Ovary (tissue), 9 donors: ENCODE measurements around the gene ALX4. TPM values are rescaled to one million over a fixed set of nuclear protein-coding genes. Genes with fewer than 3 reads are reported as not detected.

Experiments used
- DNase-seq, 5 donors: peaks; one replicate each; pipeline ENCODE4 v3.0.0-alpha.2; 2019 to 2020
- H3K27ac ChIP-seq, 2 donors: fragments of 200-600 bp; one replicate each; pipeline versions ENCODE4 v1.5.1 to v1.8.0; 2019 to 2022
- H3K27me3 ChIP-seq: fragments of 200-600 bp; one replicate; pipeline ENCODE4 v1.8.0; 2022
- H3K36me3 ChIP-seq: fragments of 200-600 bp; sonication (generic); one replicate; pipeline ENCODE4 v1.5.1; 2019
- H3K4me1 ChIP-seq: one replicate; pipeline ENCODE4 v1.8.1; 2013; ENCODE audit warnings: mild to moderate bottlenecking, moderate library complexity; ENCODE audit not compliant: insufficient read depth
- H3K4me3 ChIP-seq: fragments of 200-600 bp; sonication (generic); one replicate; pipeline ENCODE4 v1.5.1; 2017
- H3K9me3 ChIP-seq, 2 donors: fragments of 200-600 bp in 1 of 2; sonication (generic) in 1 of 2; one replicate each; pipeline versions ENCODE4 v1.5.1 to v1.8.1; 2013 to 2019; ENCODE audit warnings: mild to moderate bottlenecking in 1 of 2, moderate library complexity in 1 of 2
- CTCF ChIP-seq, 3 donors: fragments of 450-650 bp in 2 of 3; fragments of 200-600 bp in 1 of 3; IDR thresholded peaks; one replicate each; pipeline versions ENCODE4 v1.5.1 to v1.8.0; 2016 to 2022; ENCODE audit warnings: antibody characterized with exemption in 3 of 3, mild to moderate bottlenecking in 1 of 3
- EP300 ChIP-seq: sonication (generic); formaldehyde crosslinking; IDR thresholded peaks from one replicate; pipeline ENCODE4 v1.6.1; 2017; ENCODE audit warnings: antibody characterized with exemption
- POLR2A ChIP-seq: fragments of 450-650 bp; IDR thresholded peaks from one replicate; pipeline ENCODE4 v1.6.1; 2017; ENCODE audit warnings: antibody characterized with exemption, mild to moderate bottlenecking, moderate library complexity
- WGBS, 3 donors: extraction: QIAGEN DNeasy Blood & Tissue Kit in 1 of 3; methylation state at CpG; one replicate each; pipeline versions ENCODE4 v1.1.5 to v1.1.7; 2013 to 2017; 5-methylcytosine and 5-hydroxymethylcytosine counted together
- intact Hi-C, 4 donors: fragments of 100-400 bp; cut with DNase I; formaldehyde crosslinking; loops; one replicate each; pipeline versions ENCODE4 v1.11.0 to v1.15.1; 2022 to 2023
- polyA plus RNA-seq, 2 donors: library from polyadenylated mRNA; stranded (reverse); fragments of 200-250 nt in 1 of 2; fragments of 350-450 nt in 1 of 2; fragmentation: Illumina TruSeq in 1 of 2; extraction: RNeasy Lipid Tissue Mini Kit (QIAGEN cat#74804) in 1 of 2; gene quantifications; one replicate each; pipeline ENCODE4 v1.2.3, GENCODE V29; 2013 to 2014
- total RNA-seq, 7 donors: library from RNA; depleted of rRNA in 2 of 7; stranded (reverse); fragments of >200 nt in 2 of 7; fragmentation: NEBNext Ultra II Directional in 3 of 7; extraction: Animal tissue kit (Norgen Biotek cat#: 25700) in 3 of 7; gene quantifications; one replicate each; pipeline versions ENCODE4 v1.1.0 to v1.2.4, GENCODE V29; 2016 to 2023
- donor health status: DM: no; HTN: no; CAD: no; lungs with moderate emphysema.
- donor health status: DM: no; HTN: no; CAD: no.
- donor health status: Bipolar disorder and iron deficiency.
- donor health status: DM: yes; HTN: yes; CAD: no.
- donor health status: DM: no; HTN: no; CAD: no.
- donor health status: DM: yes; HTN: yes; CAD: no.

The ALX4 gene
- total and polyA plus RNA-seq, 9 donors, result 0.01 to 0.18 (median 0.05) TPM; not detected in 4

DNA sequence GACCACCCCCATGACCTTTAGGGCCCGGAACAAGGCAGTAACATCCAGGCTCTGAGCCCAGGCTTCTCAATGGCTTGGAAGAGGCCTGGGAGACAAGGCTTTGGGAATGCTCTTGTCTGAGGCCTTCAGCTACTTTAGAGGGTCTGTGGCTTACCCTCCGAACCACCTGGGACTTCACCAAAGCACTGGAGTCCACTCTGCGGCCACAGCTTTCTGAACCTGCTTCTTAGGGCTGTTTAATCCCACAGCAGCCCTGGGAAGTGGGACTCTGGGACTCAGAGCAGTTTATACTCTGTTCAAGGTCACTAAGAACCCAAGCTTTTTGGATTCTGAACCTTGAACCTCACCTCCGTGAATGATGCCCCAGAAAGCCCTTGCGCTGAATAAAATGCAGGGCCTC is 30.7 kb upstream of the ALX4 start:
- Histone ChIP-seq H3K4me3 (no peak overlapping the region), H3K27me3 (no peaks in the 10 kb centered on the region), H3K27ac (no peak overlapping the region), H3K9me3 (no peaks in the 10 kb centered on the region), H3K4me1 (no peaks in the 10 kb centered on the region), H3K36me3 (no peaks in the 10 kb centered on the region)
- DNase-seq, result peak in 1 of 5 donors; percentile 7
- TF ChIP-seq EP300 (no peak), POLR2A (no peak), CTCF (IDR thresholded peaks at IDR 0.05) (no peak)
- WGBS, 3 donors, result 66 to 88% (median 73%) methylated on average over 5 of the region's 5 CpGs
- intact Hi-C loops, result no loop called here

DNA sequence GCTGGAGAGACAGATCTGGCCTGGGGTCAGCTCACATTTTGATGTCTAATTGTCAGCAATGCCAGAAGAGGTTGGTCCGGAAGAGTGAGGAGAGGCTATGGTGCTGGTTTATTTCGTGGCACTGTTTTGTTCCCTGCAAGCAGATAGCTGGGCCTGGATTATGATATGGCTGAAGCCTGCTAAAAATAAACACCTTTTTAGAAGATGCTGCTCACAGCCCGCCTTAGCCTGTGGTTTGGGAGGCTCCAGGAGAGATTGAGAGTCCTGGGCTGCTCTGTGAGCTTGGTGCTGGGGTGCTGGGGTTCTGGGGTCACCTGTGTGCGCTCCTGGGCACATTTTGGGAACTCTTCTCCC is 29.6 kb upstream of the ALX4 start:
- Histone ChIP-seq H3K27ac (no peak overlapping the region), H3K9me3 (no peaks in the 10 kb centered on the region), H3K27me3 (no peaks in the 10 kb centered on the region), H3K4me3 (no peak overlapping the region), H3K36me3 (no peaks in the 10 kb centered on the region), H3K4me1 (no peaks in the 10 kb centered on the region)
- 83 to 89% (median 88%) methylated on average over 4 of the region's 4 CpGs for WGBS, 3 donors
- TF ChIP-seq CTCF (IDR thresholded peaks at IDR 0.05) (no peak), POLR2A (no peak), EP300 (no peak)
- intact Hi-C loops, result no loop called here
- no peak for DNase-seq

GRCh38 chr11:44338698-44339529 is 29.0 kb upstream of the ALX4 start:
- Histone ChIP-seq H3K9me3 (no peaks in the 10 kb centered on the region), H3K4me3 (no peak overlapping the region), H3K27me3 (no peaks in the 10 kb centered on the region), H3K36me3 (no peaks in the 10 kb centered on the region), H3K4me1 (no peaks in the 10 kb centered on the region), H3K27ac (no peak overlapping the region)
- DNase-seq, result no peak
- WGBS, 3 donors, result 76 to 86% (median 81%) methylated on average over 16 of the region's 16 CpGs
- intact Hi-C loops, result no loop called here
- no peak for TF ChIP-seq POLR2A
- TF ChIP-seq EP300, result no peak
- no peak for TF ChIP-seq CTCF (IDR thresholded peaks at IDR 0.05)

DNA sequence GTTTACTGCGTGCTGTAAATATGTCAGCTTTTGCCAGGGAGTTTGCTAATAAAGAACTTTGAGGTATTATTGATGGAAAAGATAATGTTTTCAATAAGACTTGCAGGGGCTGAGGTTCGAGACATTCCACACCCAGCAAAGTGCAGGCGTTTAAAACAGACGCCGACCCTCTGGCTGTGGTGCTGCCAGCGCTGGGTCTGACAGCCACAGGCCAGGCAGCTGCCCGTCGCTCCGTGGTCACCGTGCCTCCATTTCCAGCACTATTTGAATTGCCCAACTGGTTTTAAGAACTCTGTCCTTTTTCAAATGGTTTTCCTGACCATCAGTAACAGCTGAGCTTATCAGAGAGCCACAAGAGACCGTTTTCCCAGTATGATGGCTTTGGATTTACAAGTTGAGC is 28.1 kb upstream of the ALX4 start:
- no peaks in the 10 kb centered on the region for H3K27me3 ChIP-seq
- WGBS, 3 donors, result 33 to 44% (median 39%) methylated on average over 11 of the region's 11 CpGs
- DNase-seq, result peak in 1 of 5 donors; percentile 4
- no peaks in the 10 kb centered on the region for H3K36me3 ChIP-seq
- no peak overlapping the region for H3K27ac ChIP-seq
- H3K9me3 ChIP-seq, result no peaks in the 10 kb centered on the region
- H3K4me3 ChIP-seq, result no peak overlapping the region
- intact Hi-C loops, result no loop called here
- no peak for TF ChIP-seq CTCF (IDR thresholded peaks at IDR 0.05)
- no peak for TF ChIP-seq POLR2A
- TF ChIP-seq EP300, result no peak
- no peaks in the 10 kb centered on the region for H3K4me1 ChIP-seq
